OCI-LY7 (cell line): Measurements from ENCODE around the gene PORCN. TPM values are rescaled to one million over a fixed set of nuclear protein-coding genes. Genes with fewer than 3 reads are reported as not detected.

Experiments used
- BruUV-seq: library from RNA; stranded (reverse); fragments of 400-500 nt; replicated peaks from 2 replicates; lab custom pipeline; 2021; lab: Mats Ljungman, UMichigan
- CTCF ChIA-PET: fragments of 300-600 bp; sonication (Branson Sonifier 250); formaldehyde crosslinking; loops from one replicate; lab custom pipeline; 2022; ENCODE audit warnings: antibody characterized with exemption; ENCODE audit not compliant: unreplicated experiment; lab: Charles Lee
- POLR2A ChIA-PET: fragments of 300-600 bp; sonication (Branson Sonifier 250); formaldehyde crosslinking; loops from one replicate; lab custom pipeline; 2022; ENCODE audit warnings: antibody characterized with exemption; lab: Charles Lee
- DNase-seq: peaks from one replicate; pipeline ENCODE4 v3.0.0-alpha.2; 2015; ENCODE audit warnings: low spot score
- H2AFZ ChIP-seq: fragments of 200-600 bp; sonication (generic), shearing (Covaris generic); 2 replicates; pipeline ENCODE4 v1.6.1; 2014; ENCODE audit warnings: mild to moderate bottlenecking, antibody characterized with exemption, low read length, moderate library complexity
- H3K27ac ChIP-seq: fragments of 200-600 bp; sonication (generic); 2 replicates; pipeline ENCODE4 v1.5.1; 2014; ENCODE audit warnings: mixed run types, low read depth, mild to moderate bottlenecking, moderate library complexity, low read length, inconsistent platforms; ENCODE audit not compliant: poor library complexity, severe bottlenecking
- H3K36me3 ChIP-seq: fragments of 200-600 bp; sonication (generic); 2 replicates; pipeline ENCODE4 v1.6.1; 2014; ENCODE audit warnings: mild to moderate bottlenecking, antibody characterized with exemption, low read length, moderate library complexity, mixed read lengths; ENCODE audit not compliant: insufficient read depth
- H3K4me1 ChIP-seq: fragments of 200-600 bp; sonication (generic); 2 replicates; pipeline ENCODE4 v1.5.1; 2014; ENCODE audit warnings: mild to moderate bottlenecking, low read length; ENCODE audit not compliant: insufficient read depth, poor library complexity, severe bottlenecking
- H3K4me2 ChIP-seq: fragments of 200-600 bp; sonication (generic); 2 replicates; pipeline ENCODE4 v1.6.1; 2014; ENCODE audit warnings: mild to moderate bottlenecking, low read length
- H3K4me3 ChIP-seq: fragments of 200-600 bp; sonication (generic); 2 replicates; pipeline ENCODE4 v1.5.1; 2014; ENCODE audit warnings: mild to moderate bottlenecking, low read depth, low read length; ENCODE audit not compliant: poor library complexity, severe bottlenecking
- H3K79me2 ChIP-seq: fragments of 200-600 bp; sonication (generic); 2 replicates; pipeline ENCODE4 v1.6.1; 2016; ENCODE audit warnings: low read depth, mild to moderate bottlenecking, low read length, moderate library complexity, mixed read lengths; ENCODE audit not compliant: insufficient read depth
- H3K9me2 ChIP-seq: fragments of 200-600 bp; sonication (generic); 2 replicates; pipeline ENCODE4 v1.6.1; 2016; ENCODE audit warnings: mild to moderate bottlenecking, low read length, mixed read lengths; ENCODE audit not compliant: insufficient read depth
- H3K9me3 ChIP-seq: fragments of 200-600 bp; sonication (generic); 2 replicates; pipeline ENCODE4 v1.6.1; 2014; ENCODE audit warnings: mild to moderate bottlenecking, mixed run types, low read length, mixed read lengths
- H4K20me1 ChIP-seq: fragments of 200-600 bp; sonication (generic); 2 replicates; pipeline ENCODE4 v1.6.1; 2014; ENCODE audit warnings: mild to moderate bottlenecking, antibody characterized with exemption, low read length, moderate library complexity, mixed read lengths; ENCODE audit not compliant: insufficient read depth
- EZH2phosphoT487 ChIP-seq: fragments of 200-600 bp; sonication (generic); IDR thresholded peaks from 2 replicates; pipeline ENCODE4 v1.6.1; 2018; ENCODE audit warnings: low read depth, borderline replicate concordance, mild to moderate bottlenecking, mixed run types, antibody characterized with exemption, low read length, moderate library complexity, mixed read lengths
- intact Hi-C: fragments of 100-400 bp; cut with micrococcal nuclease; formaldehyde crosslinking; loops from one replicate; pipeline ENCODE4 v1.10.0; 2022; ENCODE audit not compliant: unreplicated experiment
- total RNA-seq, 2 experiments: library from RNA; depleted of rRNA in 1 of 2; stranded (reverse); fragments of >200 nt in 1 of 2; shearing (Covaris generic) in 1 of 2; gene quantifications; 2 replicates each; pipeline ENCODE4 v1.2.3, GENCODE V29; 2014 to 2022
- TF ChIP-seq, protein P1 (sequence below): fragments of 200-600 bp; sonication (generic); conservative IDR thresholded peaks from 2 replicates; pipeline ENCODE4 v1.5.1; 2014; ENCODE audit warnings: mild to moderate bottlenecking, antibody characterized with exemption, low read length, moderate library complexity, mixed read lengths

The PORCN gene
- total RNA-seq, 2 experiments from 2014 or later = 8.4 to 11.3 TPM

DNA sequence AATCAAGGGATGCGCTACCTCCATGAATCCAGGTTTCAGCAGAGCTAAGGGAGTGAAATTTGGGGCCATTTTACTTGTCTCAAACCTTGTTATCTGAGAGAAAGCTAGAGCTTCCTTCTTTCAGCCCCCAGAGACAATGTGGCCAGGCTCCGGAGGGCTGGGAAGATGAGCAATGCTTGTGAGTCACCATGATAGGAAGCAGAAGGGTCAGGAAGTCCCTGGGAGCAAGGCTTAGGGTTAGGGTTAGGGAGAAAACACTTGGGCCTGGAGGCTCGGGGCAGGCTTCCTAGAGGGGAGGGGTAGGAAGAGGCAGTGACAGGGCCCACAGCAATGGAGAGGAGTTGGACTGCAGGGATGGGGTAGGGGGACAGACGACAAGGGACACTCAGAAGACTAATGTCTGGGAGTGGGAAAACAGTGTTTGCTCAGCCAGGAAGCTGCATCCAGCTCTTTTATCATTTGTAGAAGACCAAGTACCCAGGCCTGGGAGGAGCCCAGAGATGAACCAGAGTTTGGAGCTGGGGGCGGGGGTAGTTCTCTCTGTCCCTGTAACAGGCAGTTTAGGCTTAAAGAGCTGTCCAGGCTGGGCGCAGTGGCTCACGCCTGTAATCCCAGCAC lies 16.4 kb upstream of the PORCN start:
- BruUV-seq = no TSS peak
- H3K27ac ChIP-seq = no peak overlapping the region
- H4K20me1 ChIP-seq = no peaks in the 10 kb centered on the region
- H3K4me2 ChIP-seq = no peak overlapping the region
- no peak for DNase-seq
- no peaks in the 10 kb centered on the region for H3K9me3 ChIP-seq
- intact Hi-C loops = no loop called here
- CTCF ChIA-PET = no interaction called here
- TF ChIP-seq, protein P1, sequence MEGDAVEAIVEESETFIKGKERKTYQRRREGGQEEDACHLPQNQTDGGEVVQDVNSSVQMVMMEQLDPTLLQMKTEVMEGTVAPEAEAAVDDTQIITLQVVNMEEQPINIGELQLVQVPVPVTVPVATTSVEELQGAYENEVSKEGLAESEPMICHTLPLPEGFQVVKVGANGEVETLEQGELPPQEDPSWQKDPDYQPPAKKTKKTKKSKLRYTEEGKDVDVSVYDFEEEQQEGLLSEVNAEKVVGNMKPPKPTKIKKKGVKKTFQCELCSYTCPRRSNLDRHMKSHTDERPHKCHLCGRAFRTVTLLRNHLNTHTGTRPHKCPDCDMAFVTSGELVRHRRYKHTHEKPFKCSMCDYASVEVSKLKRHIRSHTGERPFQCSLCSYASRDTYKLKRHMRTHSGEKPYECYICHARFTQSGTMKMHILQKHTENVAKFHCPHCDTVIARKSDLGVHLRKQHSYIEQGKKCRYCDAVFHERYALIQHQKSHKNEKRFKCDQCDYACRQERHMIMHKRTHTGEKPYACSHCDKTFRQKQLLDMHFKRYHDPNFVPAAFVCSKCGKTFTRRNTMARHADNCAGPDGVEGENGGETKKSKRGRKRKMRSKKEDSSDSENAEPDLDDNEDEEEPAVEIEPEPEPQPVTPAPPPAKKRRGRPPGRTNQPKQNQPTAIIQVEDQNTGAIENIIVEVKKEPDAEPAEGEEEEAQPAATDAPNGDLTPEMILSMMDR = no peak
- no peak for TF ChIP-seq EZH2phosphoT487
- H2AFZ ChIP-seq = no peak overlapping the region
- H3K36me3 ChIP-seq = peaks cover 3% of the 10 kb centered on the region; the same call in 1 of the 2 replicates
- no peaks in the 10 kb centered on the region for H3K9me2 ChIP-seq
- no peaks in the 10 kb centered on the region for H3K4me1 ChIP-seq
- POLR2A ChIA-PET = no interaction called here
- no peaks in the 10 kb centered on the region for H3K79me2 ChIP-seq
- H3K4me3 ChIP-seq = no peak overlapping the region

DNA sequence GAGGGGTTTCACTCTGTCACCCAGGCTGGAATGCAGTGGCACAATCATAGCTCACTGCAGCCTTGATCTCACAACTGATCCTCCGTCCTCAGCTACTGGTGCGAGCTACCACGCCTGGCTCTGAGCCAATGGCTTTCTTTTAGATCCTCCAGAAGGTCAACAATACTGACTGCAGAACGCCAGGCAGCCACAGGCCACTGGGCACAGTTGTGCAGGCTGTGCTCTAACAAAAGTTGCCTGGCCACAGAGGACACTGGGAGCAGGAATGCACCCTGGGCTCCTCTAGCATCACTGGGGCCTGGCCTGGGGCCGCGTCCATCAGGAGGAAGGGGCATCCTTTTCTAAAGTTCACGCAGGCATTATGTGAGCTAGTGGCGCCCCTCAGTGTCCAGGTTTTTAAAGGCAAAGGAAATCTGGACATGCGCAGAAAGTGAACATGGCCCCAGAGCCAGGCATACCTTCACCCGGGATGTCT lies 14.9 kb upstream of the PORCN start:
- ChIA-PET POLR2A (interaction anchor here (0.6 kb wide), 1 partner anchor 93 kb away, joined by 3 read pairs; no protein-coding TSS in a partner anchor), CTCF (interaction anchor here (0.9 kb wide), 1 partner anchor 452 kb away, joined by 3 read pairs; no protein-coding TSS in a partner anchor)
- H3K27ac ChIP-seq = no peak overlapping the region
- no peaks in the 10 kb centered on the region for H3K9me3 ChIP-seq
- H2AFZ ChIP-seq = no peak overlapping the region
- H3K4me3 ChIP-seq = no peak overlapping the region
- DNase-seq = no peak
- no peaks in the 10 kb centered on the region for H4K20me1 ChIP-seq
- H3K36me3 ChIP-seq = no peaks in the 10 kb centered on the region
- H3K79me2 ChIP-seq = no peaks in the 10 kb centered on the region
- no peak for TF ChIP-seq EZH2phosphoT487
- TF ChIP-seq, protein P1 = peak; percentile 54
- H3K4me2 ChIP-seq = no peak overlapping the region
- no peaks in the 10 kb centered on the region for H3K4me1 ChIP-seq
- intact Hi-C loops = no loop called here
- no TSS peak for BruUV-seq
- no peaks in the 10 kb centered on the region for H3K9me2 ChIP-seq

DNA sequence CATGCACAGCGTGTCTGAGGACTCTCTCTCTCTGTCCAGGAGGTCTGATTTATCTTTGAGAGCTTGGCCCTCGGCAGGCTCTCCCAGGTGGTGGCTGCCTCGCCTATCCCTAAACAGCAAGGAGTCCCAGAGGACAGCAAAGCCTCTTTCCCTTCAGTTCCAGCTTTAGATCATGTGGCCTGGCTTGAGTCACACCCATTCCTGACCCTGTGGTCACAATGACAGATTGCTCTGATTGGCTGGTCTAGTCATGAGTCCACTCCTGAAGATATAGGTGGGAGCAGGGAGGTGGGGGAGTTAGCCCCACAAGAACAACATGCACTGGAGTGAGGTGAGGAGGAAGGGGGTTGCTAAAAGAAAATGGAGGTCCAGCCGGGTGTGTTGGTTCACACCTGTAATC lies 12.1 kb upstream of the PORCN start:
- Histone ChIP-seq H4K20me1 (no peaks in the 10 kb centered on the region), H3K79me2 (no peaks in the 10 kb centered on the region), H3K9me3 (no peaks in the 10 kb centered on the region), H2AFZ (no peak overlapping the region), H3K4me2 (no peak overlapping the region), H3K4me1 (no peaks in the 10 kb centered on the region), H3K27ac (no peak overlapping the region), H3K4me3 (no peak overlapping the region), H3K36me3 (no peaks in the 10 kb centered on the region), H3K9me2 (no peaks in the 10 kb centered on the region)
- no TSS peak for BruUV-seq
- TF ChIP-seq, protein P1 = no peak
- TF ChIP-seq EZH2phosphoT487 = no peak
- intact Hi-C loops = no loop called here
- POLR2A ChIA-PET = no interaction called here
- DNase-seq = no peak
- CTCF ChIA-PET = no interaction called here
